Thyroid gland (tissue), 4 donors: ENCODE data around the gene CCDC121.

Experiments used
- POLR2A ChIP-seq, 2 donors: fragments of 450-650 bp; IDR thresholded peaks; one replicate each; pipeline ENCODE4 v1.6.1; 2017; ENCODE audit warnings: antibody characterized with exemption in 2 of 2, mild to moderate bottlenecking in 2 of 2, moderate library complexity in 1 of 2
- TF ChIP-seq, protein P1 (sequence below), 6 experiments: fragments of 200-600 bp in 3 of 6; fragments of 450-650 bp in 3 of 6; sonication (generic) in 3 of 6; IDR thresholded peaks; one replicate each; pipeline ENCODE4 v1.5.1; 2016 to 2019; ENCODE audit warnings: antibody characterized with exemption in 6 of 6, mild to moderate bottlenecking in 2 of 6, inconsistent platforms in 1 of 6, moderate library complexity in 1 of 6

DNA sequence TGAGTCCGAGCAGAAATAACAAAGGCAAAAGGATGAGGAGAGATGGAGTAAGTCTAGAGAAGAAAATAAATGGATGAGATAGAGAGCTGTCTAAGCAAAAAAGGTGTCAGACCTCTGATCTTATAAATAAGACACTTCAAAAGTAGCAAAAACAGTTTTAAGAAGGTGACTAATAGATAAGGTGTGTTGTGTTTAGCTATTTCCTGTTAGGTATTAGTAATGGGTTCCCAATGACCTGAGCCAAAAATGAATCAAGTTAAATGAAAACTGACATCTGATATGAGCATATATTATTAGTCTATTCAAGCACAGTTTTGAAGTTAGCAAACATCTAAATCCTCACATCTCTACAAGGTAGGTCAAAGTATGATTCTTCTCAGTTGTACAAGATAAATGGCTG is 24.0 kb upstream of the CCDC121 start:
- TF ChIP-seq, protein P1, sequence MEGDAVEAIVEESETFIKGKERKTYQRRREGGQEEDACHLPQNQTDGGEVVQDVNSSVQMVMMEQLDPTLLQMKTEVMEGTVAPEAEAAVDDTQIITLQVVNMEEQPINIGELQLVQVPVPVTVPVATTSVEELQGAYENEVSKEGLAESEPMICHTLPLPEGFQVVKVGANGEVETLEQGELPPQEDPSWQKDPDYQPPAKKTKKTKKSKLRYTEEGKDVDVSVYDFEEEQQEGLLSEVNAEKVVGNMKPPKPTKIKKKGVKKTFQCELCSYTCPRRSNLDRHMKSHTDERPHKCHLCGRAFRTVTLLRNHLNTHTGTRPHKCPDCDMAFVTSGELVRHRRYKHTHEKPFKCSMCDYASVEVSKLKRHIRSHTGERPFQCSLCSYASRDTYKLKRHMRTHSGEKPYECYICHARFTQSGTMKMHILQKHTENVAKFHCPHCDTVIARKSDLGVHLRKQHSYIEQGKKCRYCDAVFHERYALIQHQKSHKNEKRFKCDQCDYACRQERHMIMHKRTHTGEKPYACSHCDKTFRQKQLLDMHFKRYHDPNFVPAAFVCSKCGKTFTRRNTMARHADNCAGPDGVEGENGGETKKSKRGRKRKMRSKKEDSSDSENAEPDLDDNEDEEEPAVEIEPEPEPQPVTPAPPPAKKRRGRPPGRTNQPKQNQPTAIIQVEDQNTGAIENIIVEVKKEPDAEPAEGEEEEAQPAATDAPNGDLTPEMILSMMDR (IDR thresholded peaks at IDR 0.05): no peak
- no peak for TF ChIP-seq POLR2A (IDR thresholded peaks at IDR 0.05)
